ENCODE measurements around the gene GPC1.
A peak's percentile ranks its signal among the peaks of the same experiment; 100 is the strongest.

GPC1 gene

GRCh38 chr2:240427729-240428128 is 7.7 kb upstream of the GPC1 start:
- DNase-seq (ENCODE audit: low read depth, low spot score) = peak; percentile 49
- no peak overlapping the region for H3K4me3 ChIP-seq (ENCODE audit: low read length)

GRCh38 chr2:240428245-240428644 is 7.2 kb upstream of the GPC1 start:
- no peak overlapping the region for H3K4me3 ChIP-seq (ENCODE audit: low read length)
- no peak for DNase-seq (ENCODE audit: low read depth, low spot score)

GRCh38 chr2:240429341-240429871 is 6.1 kb upstream of the GPC1 start:
- DNase-seq (ENCODE audit: low read depth, low spot score) = no peak
- no peak overlapping the region for H3K4me3 ChIP-seq (ENCODE audit: low read length)

- no peak overlapping the region for H3K4me3 ChIP-seq (ENCODE audit: low read length)
- DNase-seq (ENCODE audit: low read depth, low spot score) = no peak
Observed at GRCh38 chr2:240429872-240430491, 5.5 kb upstream of the GPC1 start.

- no peak for DNase-seq (ENCODE audit: low read depth, low spot score)
- no peak overlapping the region for H3K4me3 ChIP-seq (ENCODE audit: low read length)
Observed at GRCh38 chr2:240430595-240430994, 4.9 kb upstream of the GPC1 start.

GRCh38 chr2:240431271-240431660 is 4.2 kb upstream of the GPC1 start:
- H3K4me3 ChIP-seq (ENCODE audit: low read length) = no peak overlapping the region
- no peak for DNase-seq (ENCODE audit: low read depth, low spot score)

GRCh38 chr2:240431661-240432424 is 3.6 kb upstream of the GPC1 start:
- no peak for DNase-seq (ENCODE audit: low read depth, low spot score)
- H3K4me3 ChIP-seq (ENCODE audit: low read length) = no peak overlapping the region

- DNase-seq (ENCODE audit: low read depth, low spot score) = no peak
- H3K4me3 ChIP-seq (ENCODE audit: low read length) = no peak overlapping the region
Observed at GRCh38 chr2:240432430-240432819, 3.0 kb upstream of the GPC1 start.

- no peak for DNase-seq (ENCODE audit: low read depth, low spot score)
- H3K4me3 ChIP-seq (ENCODE audit: low read length) = no peak overlapping the region
Observed at GRCh38 chr2:240432820-240433801, 2.4 kb upstream of the GPC1 start.

GRCh38 chr2:240433973-240434727 is 1.3 kb upstream of the GPC1 start:
- no peak for DNase-seq (ENCODE audit: low read depth, low spot score)
- H3K4me3 ChIP-seq (ENCODE audit: low read length) = peak overlapping the region; percentile 63

- peak overlapping the region; percentile 63 for H3K4me3 ChIP-seq (ENCODE audit: low read length)
- peak; percentile 74 for DNase-seq (ENCODE audit: low read depth, low spot score)
Observed at GRCh38 chr2:240434728-240435456, 571 bp upstream of the GPC1 start.

GRCh38 chr2:240435948-240436682 is 652 bp downstream of the GPC1 start:
- DNase-seq (ENCODE audit: low read depth, low spot score) = no peak
- H3K4me3 ChIP-seq (ENCODE audit: low read length) = peak overlapping the region; percentile 48

GRCh38 chr2:240436683-240437550 is 1.5 kb downstream of the GPC1 start:
- H3K4me3 ChIP-seq (ENCODE audit: low read length) = no peak overlapping the region
- no peak for DNase-seq (ENCODE audit: low read depth, low spot score)

- no peak overlapping the region for H3K4me3 ChIP-seq (ENCODE audit: low read length)
- DNase-seq (ENCODE audit: low read depth, low spot score) = no peak
Observed at GRCh38 chr2:240437551-240437860, 2.0 kb downstream of the GPC1 start.

GRCh38 chr2:240437861-240438809 is 2.7 kb downstream of the GPC1 start:
- no peak overlapping the region for H3K4me3 ChIP-seq (ENCODE audit: low read length)
- peak; percentile 28 for DNase-seq (ENCODE audit: low read depth, low spot score)

Data from Jurkat, Clone E6-1 (cell line).